HUES64 (cell line): ENCODE measurements around the gene USH1G.
"Not testable (repeated sequence)": the region's sequence is repeated elsewhere in the genome, so short reads cannot be mapped to it uniquely, and the experiment has no call there.

Experiments used
- H3K27ac ChIP-seq: 2 replicates; pipeline ENCODE4 v1.7.0; 2013; ENCODE audit warnings: low read depth, low read length, inconsistent platforms
- H3K27me3 ChIP-seq: 2 replicates; pipeline ENCODE4 v1.6.1; 2013; ENCODE audit warnings: mild to moderate bottlenecking, low read length; ENCODE audit not compliant: insufficient read depth
- H3K36me3 ChIP-seq: 2 replicates; pipeline ENCODE4 v1.6.1; 2013; ENCODE audit warnings: mild to moderate bottlenecking, low read length; ENCODE audit not compliant: insufficient read depth
- H3K4me1 ChIP-seq: 2 replicates; pipeline ENCODE4 v1.6.1; 2013; ENCODE audit warnings: mild to moderate bottlenecking, low read length, moderate library complexity; ENCODE audit not compliant: insufficient read depth
- H3K4me3 ChIP-seq: 2 replicates; pipeline ENCODE4 v1.5.1; 2013; ENCODE audit warnings: mild to moderate bottlenecking, low read length, moderate library complexity
- H3K9ac ChIP-seq: 2 replicates; pipeline ENCODE4 v1.6.1; 2013; ENCODE audit warnings: mild to moderate bottlenecking, low read depth, low read length
- H3K9me3 ChIP-seq: 2 replicates; pipeline ENCODE4 v1.6.1; 2013; ENCODE audit warnings: low read depth, low read length; ENCODE audit not compliant: insufficient read depth
- WGBS: fragments of 150-250, 120-280 bp; methylation state at CpG from one replicate; pipeline ENCODE4 v1.1.7; 2013; ENCODE audit warnings: missing lambda C conversion rate; 5-methylcytosine and 5-hydroxymethylcytosine counted together

Gene USH1G

DNA sequence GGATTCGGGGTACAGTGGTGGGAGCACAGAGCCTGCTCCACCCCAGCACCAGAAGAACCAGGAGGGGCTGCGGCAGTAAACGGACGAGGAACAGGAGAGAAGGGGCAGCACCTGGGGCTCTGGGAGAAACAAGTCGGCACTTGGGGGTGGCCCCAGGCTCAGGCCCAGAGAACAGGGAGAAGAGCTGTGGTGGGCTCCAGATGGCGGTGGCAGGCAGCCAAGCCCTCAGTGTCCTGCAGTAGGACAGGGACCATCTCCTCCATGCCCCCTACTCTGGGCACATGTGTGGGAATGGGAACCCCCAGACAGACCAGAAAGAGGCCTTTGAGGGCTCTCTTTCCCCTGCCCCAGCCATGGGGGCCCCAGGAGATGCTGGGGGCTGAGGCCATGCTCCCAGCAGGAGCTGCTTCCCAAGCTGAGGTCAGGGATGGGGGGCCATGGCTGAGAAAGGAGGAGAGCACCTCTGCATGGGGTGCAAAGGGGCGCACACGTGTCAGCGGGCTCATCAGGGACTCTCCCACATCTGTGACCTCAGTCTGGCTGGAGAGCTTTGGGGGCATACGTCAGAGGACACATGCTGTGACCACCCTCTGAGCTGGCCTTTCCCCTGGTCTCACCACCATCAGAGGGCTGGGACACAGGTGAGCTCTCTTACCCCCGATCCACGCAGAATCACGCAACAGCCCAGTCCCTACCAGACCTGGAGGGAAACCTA, 6.8 kb downstream of the USH1G start:
- no peaks in the 10 kb centered on the region for H3K36me3 ChIP-seq
- no peak overlapping the region for H3K27ac ChIP-seq
- no peaks in the 10 kb centered on the region for H3K9me3 ChIP-seq
- no peak overlapping the region for H3K9ac ChIP-seq
- H3K4me3 ChIP-seq = no peak overlapping the region
- no peaks in the 10 kb centered on the region for H3K4me1 ChIP-seq
- H3K27me3 ChIP-seq = peaks cover 10% of the 10 kb centered on the region; the same call in 1 of the 2 replicates
- 90% methylated on average over 13 of the region's 13 CpGs for WGBS

- H3K4me1 ChIP-seq = peaks cover 11% of the 10 kb centered on the region; the same call in 1 of the 2 replicates
- H3K27me3 ChIP-seq, H3K9ac ChIP-seq, H3K27ac ChIP-seq, H3K4me3 ChIP-seq, H3K36me3 ChIP-seq, H3K9me3 ChIP-seq: not testable (repeated sequence)
- 89% methylated on average over 8 of the region's 8 CpGs for WGBS
Observed at GRCh38 chr17:74911423-74911822, 11.6 kb downstream of the USH1G start.

- not testable (repeated sequence) for H3K4me3 ChIP-seq, H3K27me3 ChIP-seq
- WGBS = 60% methylated on average over 4 of the region's 4 CpGs
Observed at GRCh38 chr17:74909097-74909496, 14.0 kb downstream of the USH1G start.

DNA sequence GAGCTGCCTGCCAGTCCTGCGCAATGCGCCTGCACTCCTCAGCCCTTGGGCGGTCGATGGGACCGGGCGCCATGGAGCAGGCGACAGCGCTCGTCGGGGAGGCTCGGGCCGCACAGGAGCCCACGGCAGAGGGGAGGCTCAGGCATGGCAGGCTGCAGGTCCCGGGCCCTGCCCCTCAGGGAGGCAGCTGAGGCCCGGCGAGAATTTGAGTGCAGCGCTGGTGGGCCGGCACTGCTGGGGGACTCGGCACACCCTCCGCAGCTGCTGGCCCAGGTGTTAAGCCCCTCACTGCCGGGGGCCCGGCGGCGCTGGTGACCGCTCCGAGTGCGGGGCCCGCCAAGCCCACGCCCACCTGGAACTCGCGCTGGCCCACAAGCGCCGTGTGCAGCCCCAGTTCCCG, 16.0 kb downstream of the USH1G start:
- Histone ChIP-seq H3K9ac (no peak overlapping the region), H3K36me3 (no peaks in the 10 kb centered on the region), H3K9me3 (no peaks in the 10 kb centered on the region), H3K4me1 (peaks cover 11% of the 10 kb centered on the region; the same call in 1 of the 2 replicates), H3K4me3 (no peak overlapping the region), H3K27ac (no peak overlapping the region), H3K27me3 (no peaks in the 10 kb centered on the region)
- WGBS = 96% methylated on average over 34 of the region's 34 CpGs

More at GRCh38 chr17:74909097-74909496, 14.0 kb downstream of the USH1G start:
- not testable (repeated sequence) for H3K36me3 ChIP-seq, H3K9me3 ChIP-seq, H3K27ac ChIP-seq, H3K9ac ChIP-seq
- peaks cover 11% of the 10 kb centered on the region; the same call in 1 of the 2 replicates for H3K4me1 ChIP-seq

GRCh38 chr17:74906214-74906793, 16.8 kb downstream of the USH1G start:
- H3K4me1 ChIP-seq = peaks cover 11% of the 10 kb centered on the region; the same call in 1 of the 2 replicates
- H3K27me3 ChIP-seq, H3K9me3 ChIP-seq, H3K9ac ChIP-seq, H3K27ac ChIP-seq, H3K36me3 ChIP-seq, H3K4me3 ChIP-seq: not testable (repeated sequence)
- WGBS = 87% methylated on average over 5 of the region's 6 CpGs

DNA sequence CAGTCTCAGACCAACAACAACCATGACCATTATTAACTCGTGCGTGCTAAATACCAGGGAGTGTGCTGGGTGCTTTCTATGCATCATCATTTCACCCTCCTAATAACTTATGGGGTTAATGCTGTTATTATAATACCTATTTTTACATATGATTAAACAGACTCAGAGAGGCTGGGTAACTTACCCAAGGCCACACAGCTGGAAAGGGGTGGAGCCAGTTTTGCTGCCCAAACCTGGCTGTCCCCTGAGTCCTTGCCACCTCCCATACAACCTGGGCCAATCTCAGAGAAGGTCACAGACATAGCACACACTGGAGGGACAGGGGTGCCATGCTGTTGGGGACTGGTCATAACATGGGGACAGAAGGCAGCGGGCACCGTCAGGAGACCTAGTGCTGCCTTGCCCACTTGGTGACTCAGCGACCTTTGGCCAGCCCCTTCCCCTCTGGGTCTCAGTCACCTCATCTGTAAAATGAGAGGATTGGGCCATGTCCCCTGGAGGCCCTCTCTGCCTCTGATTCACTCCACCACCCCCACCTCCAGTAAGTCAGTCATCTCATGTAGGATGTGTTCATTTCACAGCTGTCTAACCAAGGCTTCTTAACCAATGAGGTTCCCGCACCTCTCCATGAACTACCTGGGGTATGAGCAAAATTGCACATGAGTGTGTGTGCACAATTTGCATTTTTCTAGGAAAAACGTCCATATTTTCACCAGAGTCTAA, 18.2 kb downstream of the USH1G start:
- H3K4me3 ChIP-seq = no peak overlapping the region
- H3K9me3 ChIP-seq = no peaks in the 10 kb centered on the region
- peaks cover 5% of the 10 kb centered on the region; the same call in 1 of the 2 replicates for H3K4me1 ChIP-seq
- no peaks in the 10 kb centered on the region; the same call in 1 of the 2 replicates for H3K27me3 ChIP-seq
- no peaks in the 10 kb centered on the region for H3K36me3 ChIP-seq
- H3K27ac ChIP-seq = no peak overlapping the region
- no peak overlapping the region for H3K9ac ChIP-seq
- WGBS = 88% methylated on average over 7 of the region's 7 CpGs

GRCh38 chr17:74903671-74904070, 19.4 kb downstream of the USH1G start:
- Histone ChIP-seq H3K4me1 (no peaks in the 10 kb centered on the region), H3K36me3 (no peaks in the 10 kb centered on the region), H3K27me3 (no peaks in the 10 kb centered on the region; the same call in 1 of the 2 replicates), H3K4me3 (no peak overlapping the region), H3K9me3 (no peaks in the 10 kb centered on the region), H3K27ac (no peak overlapping the region), H3K9ac (no peak overlapping the region)
- WGBS = 94% methylated on average over 4 of the region's 6 CpGs

DNA sequence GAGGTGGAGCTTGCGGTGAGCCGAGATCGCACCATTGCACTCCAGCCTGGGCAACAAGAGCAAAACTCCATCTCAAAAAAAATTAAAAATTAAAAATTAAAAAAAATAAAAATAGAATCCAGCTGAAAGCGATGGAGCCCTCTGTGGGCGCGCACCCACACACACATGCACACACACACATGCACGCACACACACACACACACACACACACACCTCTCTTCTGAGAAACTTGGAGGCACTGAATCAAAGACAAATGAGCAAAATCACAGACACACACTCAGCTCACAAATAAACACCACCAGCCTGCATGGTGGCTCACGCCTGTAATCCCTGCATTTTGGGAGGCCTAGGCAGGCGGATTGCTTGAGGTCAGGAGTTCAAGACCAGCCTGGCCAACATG, 20.0 kb downstream of the USH1G start:
- Histone ChIP-seq H3K4me1 (no peaks in the 10 kb centered on the region), H3K36me3 (no peaks in the 10 kb centered on the region), H3K9me3 (no peaks in the 10 kb centered on the region), H3K27ac (no peak overlapping the region), H3K9ac (no peak overlapping the region), H3K27me3 (no peaks in the 10 kb centered on the region; the same call in 1 of the 2 replicates), H3K4me3 (no peak overlapping the region)
- 89% methylated on average over 7 of the region's 9 CpGs for WGBS

DNA sequence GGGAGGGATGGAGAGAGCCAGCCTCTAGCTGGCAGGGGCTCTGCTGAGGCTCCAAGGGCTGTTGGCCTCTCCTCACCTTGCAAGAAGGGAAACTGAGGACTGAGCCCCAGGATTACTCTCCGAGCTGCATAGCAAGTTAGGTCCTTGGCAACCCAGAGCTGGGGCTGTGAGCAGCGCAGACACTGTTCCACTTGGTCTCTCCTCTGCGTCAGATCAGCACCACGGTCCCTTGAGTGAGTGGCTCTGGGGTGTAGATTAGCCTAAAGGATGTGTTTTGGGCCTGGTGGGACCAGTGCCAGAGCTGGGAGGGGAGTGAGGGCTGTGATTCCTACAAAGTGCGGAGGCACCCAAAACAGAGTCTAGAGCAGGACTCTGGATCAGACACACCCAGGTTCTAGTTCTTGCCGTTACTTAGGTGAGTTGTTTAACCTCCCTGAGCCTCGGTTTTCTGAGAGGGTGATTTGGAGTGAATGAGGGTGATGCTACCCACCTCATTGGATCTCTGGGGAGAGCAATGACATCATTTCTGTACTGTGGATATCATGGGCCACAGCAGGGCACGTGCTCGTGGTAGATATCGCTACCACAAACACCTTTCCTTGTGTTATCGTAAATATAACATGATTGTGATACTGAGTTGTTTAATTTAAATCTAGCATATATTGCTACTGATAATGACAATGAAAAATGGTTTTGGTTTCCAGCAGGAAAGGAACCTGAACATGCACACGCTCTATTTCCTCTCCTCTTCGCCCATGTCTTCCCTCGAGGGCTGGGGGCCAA, 21.5 kb downstream of the USH1G start:
- Histone ChIP-seq H3K36me3 (no peaks in the 10 kb centered on the region), H3K9me3 (no peaks in the 10 kb centered on the region), H3K4me1 (no peaks in the 10 kb centered on the region), H3K27ac (no peak overlapping the region), H3K4me3 (no peak overlapping the region), H3K9ac (no peak overlapping the region), H3K27me3 (peaks cover 8% of the 10 kb centered on the region)
- WGBS = 92% methylated on average over 10 of the region's 14 CpGs

DNA sequence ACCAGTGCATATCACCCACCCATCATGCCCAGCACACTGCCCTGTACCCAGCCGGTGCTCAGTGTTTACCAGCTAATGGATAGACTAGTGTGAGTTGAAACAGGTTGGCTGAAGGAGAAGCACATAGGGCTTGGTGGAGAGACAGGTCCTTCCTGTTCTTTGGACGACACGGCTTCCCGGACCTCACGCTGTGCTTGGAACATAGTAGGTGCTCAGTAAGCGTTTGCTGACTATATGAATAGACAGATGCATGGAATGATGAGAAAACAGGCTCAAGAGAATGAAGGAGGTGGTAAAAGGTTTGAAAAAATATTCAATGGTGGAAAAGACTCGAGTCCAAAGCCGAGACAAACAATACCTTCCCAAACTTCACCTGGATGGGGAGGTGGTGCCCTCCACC, 22.8 kb downstream of the USH1G start:
- H3K27me3 ChIP-seq = peaks cover 19% of the 10 kb centered on the region
- no peaks in the 10 kb centered on the region for H3K9me3 ChIP-seq
- no peak overlapping the region for H3K9ac ChIP-seq
- no peaks in the 10 kb centered on the region for H3K36me3 ChIP-seq
- H3K4me3 ChIP-seq = no peak overlapping the region
- no peaks in the 10 kb centered on the region for H3K4me1 ChIP-seq
- 89% methylated on average over 7 of the region's 8 CpGs for WGBS
- H3K27ac ChIP-seq = no peak overlapping the region
